MG63 (cell line): Measurements from ENCODE around the gene JPH3. TPM values are rescaled to one million over a fixed set of nuclear protein-coding genes. Genes with fewer than 3 reads are reported as not detected.
"Not testable (repeated sequence)": the region's sequence is repeated elsewhere in the genome, so short reads cannot be mapped to it uniquely, and the experiment has no call there.

Experiments
- DNase-seq: peaks from one replicate; pipeline ENCODE4 v3.0.0-alpha.2; 2020
- H3K27me3 ChIP-seq: fragments of 250-450 bp; sonication (Bioruptor Pico); 2 replicates; pipeline ENCODE4 v1.5.1; 2020; ENCODE audit warnings: mild to moderate bottlenecking, moderate library complexity
- H3K36me3 ChIP-seq: fragments of 250-450 bp; sonication (Bioruptor Pico); 2 replicates; pipeline ENCODE4 v1.5.1; 2020; ENCODE audit warnings: mild to moderate bottlenecking, moderate library complexity
- H3K4me3 ChIP-seq: fragments of 250-450 bp; sonication (Bioruptor Pico); 2 replicates; pipeline ENCODE4 v1.5.1; 2020; ENCODE audit warnings: mild to moderate bottlenecking, moderate library complexity
- H3K9me3 ChIP-seq: fragments of 250-450 bp; sonication (Bioruptor Pico); 2 replicates; pipeline ENCODE4 v1.5.1; 2020; ENCODE audit warnings: mild to moderate bottlenecking, moderate library complexity
- total RNA-seq: library from RNA; depleted of rRNA; stranded (reverse); fragments of >200 nt; shearing (Covaris generic); gene quantifications from 2 replicates; pipeline ENCODE4 v1.2.3, GENCODE V29; 2014; ENCODE audit warnings: low replicate concordance

The JPH3 gene
- total RNA-seq, 1 experiment from 2014 or later = 1.7 TPM

DNA sequence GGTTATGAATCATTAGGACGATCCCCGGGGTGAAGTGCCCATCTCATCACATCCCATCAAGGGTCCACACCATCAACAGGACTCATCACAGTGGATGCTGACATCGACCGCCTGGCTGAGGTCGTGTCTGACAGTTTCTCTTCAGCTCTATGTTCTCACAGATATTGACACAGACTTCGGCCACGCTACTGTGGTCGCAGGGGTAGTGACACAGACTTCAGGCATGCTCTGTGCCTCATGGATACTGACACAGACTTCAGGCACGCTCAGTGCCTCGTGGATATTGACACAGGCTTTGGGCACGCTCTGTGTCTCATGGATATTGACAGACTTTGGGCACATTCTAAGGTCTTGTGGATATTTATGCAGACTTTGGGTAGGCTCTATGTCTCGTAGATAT is 113.3 kb downstream of the JPH3 start:
- Histone ChIP-seq H3K4me3 (no peak overlapping the region), H3K9me3 (no peaks in the 10 kb centered on the region), H3K36me3 (no peaks in the 10 kb centered on the region; the same call in 1 of the 2 replicates), H3K27me3 (no peaks in the 10 kb centered on the region)
- DNase-seq = no peak

DNA sequence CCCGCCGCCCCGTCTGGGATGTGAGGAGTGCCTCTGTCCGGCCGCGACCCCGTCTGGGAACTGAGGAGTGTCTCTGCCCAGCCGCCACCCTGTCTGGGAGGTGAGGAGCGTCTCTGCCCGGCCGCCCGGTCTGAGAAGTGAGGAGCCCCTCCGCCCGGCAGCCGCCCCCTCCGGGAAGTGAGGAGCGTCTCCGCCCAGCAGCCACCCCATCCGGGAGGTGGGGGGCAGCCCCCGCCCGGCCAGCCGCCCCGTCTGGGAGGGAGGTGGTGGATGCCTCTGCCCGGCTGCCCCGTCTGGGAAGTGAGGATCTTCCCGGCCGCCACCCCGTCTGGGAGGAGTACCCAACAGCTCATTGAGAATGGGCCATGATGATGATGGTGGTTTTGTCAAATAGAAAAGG is 116.5 kb downstream of the JPH3 start:
- not testable (repeated sequence) for H3K4me3 ChIP-seq, H3K9me3 ChIP-seq, DNase-seq, H3K27me3 ChIP-seq, H3K36me3 ChIP-seq

DNA sequence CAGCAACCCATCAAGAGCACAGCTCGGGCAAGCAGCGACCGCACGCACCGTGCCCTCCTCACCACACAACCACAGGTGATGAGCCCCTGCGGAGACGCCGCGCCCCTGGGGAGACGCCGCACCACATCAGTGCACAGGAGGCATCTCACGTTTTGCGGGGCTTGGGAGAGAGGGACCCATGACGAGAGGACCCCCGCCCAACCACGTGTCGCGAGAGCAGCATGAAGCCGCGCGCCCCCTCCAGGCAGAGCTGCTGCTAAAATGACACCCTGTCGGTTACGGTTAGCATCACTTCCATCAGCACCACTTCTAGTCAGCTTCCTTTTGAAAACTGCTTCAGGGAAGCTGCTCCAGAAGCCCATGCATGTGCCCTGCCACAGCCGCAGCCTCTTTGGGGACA is 118.1 kb downstream of the JPH3 start:
- Histone ChIP-seq H3K9me3 (no peaks in the 10 kb centered on the region), H3K4me3 (no peak overlapping the region), H3K36me3 (no peaks in the 10 kb centered on the region; the same call in none of the 2 replicates), H3K27me3 (no peaks in the 10 kb centered on the region)
- no peak for DNase-seq

DNA sequence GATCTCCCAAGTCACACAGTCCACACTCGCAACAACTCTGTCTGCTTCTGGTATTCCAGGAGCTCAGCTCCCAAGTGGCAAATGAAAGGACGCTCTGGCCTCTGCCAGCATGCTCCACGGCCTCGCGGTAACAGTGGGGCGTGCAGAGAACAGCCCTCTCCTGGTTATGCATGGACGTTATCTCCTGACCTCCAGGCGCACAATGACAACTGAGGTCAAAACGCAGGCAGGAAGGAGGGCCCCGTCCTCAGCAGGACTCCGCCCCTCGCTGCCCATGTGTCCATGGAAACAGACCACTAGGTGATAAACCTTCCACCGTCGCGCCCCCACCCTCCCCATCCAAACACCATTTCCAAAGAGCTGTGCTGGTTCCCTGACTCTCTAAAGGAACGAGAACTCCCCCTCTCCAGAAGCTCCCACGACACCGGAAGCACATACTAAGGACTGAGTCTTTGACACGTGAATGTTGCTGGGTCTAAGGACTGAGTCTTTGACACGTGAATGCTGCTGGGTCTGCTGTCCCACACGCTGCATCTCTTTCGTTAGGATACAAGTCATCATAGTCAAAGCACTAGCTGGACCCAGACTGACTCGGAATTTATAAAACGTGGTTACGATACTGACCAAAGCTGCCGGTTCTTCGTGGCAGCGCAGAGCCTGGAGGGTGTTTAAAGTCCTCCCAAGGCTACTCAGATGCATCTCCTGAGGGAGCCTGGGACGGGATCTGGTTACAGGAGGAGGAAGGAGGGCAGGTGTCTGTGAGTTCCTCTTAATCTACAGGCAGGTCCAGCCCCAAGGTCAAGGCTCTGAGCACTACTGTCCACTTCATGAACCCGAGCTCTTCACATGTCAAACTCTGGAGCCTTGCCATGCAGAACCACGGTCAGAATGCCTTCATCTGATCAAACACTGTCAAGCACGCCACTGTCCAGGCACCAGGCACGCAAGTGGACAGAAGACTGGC is 119.6 kb downstream of the JPH3 start:
- no peaks in the 10 kb centered on the region for H3K9me3 ChIP-seq
- no peak for DNase-seq
- H3K36me3 ChIP-seq = no peaks in the 10 kb centered on the region; the same call in none of the 2 replicates
- H3K4me3 ChIP-seq = no peak overlapping the region
- no peaks in the 10 kb centered on the region for H3K27me3 ChIP-seq

DNA sequence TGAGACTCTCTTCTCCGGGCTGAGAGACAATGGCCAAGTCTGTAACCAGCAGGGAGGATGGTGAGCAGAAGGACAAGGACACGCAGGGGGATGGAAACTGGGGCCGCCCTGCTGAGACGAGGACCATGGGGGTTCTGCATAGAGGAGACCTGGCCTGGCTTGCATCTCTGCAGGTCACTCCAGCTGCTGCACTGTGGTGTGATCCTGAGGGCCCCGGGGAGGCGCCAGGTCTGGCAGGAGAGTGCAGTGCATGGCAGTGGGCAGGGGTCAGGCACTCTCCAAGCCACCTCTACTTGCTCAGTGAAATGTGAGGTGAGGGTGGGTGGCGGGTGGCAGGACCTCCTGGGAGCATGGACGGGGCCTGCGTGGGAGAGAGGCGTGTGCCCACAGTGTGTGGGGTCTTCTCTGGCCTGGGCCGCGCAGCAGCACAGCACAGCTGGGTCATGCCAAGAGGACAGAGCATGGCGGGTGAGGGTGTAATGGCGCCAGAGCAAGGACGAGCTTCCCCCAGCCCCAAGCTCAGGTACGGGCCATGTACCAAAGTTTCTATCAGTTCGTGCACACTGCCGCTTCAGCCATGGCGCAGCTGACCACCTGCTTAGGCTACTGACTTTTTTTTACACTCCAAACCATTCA is 120.4 kb downstream of the JPH3 start:
- Histone ChIP-seq H3K27me3 (no peaks in the 10 kb centered on the region), H3K36me3 (no peaks in the 10 kb centered on the region; the same call in none of the 2 replicates), H3K4me3 (no peak overlapping the region), H3K9me3 (no peaks in the 10 kb centered on the region)
- DNase-seq = no peak

DNA sequence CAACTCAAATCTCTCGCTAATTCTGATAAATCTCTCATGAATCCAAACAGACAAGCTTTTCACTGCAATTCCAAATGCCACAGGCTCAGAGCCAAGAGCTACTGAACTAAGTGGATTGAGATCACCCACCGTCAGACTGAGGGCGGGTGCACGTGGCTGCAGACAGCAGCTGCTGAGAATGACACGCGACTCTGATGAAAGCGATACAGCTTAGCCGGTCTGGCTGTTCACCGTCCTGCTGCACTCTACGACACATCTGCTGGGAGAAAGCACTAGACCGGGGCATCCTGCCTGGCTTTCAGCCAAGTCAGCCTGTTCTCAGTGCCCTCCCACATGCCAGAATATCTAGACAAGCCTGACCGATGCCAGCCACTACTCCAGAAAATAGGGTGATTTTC is 120.9 kb downstream of the JPH3 start:
- peak; percentile 70 for DNase-seq
- Histone ChIP-seq H3K4me3 (no peak overlapping the region), H3K9me3 (no peaks in the 10 kb centered on the region), H3K36me3 (no peaks in the 10 kb centered on the region; the same call in none of the 2 replicates), H3K27me3 (no peaks in the 10 kb centered on the region)

DNA sequence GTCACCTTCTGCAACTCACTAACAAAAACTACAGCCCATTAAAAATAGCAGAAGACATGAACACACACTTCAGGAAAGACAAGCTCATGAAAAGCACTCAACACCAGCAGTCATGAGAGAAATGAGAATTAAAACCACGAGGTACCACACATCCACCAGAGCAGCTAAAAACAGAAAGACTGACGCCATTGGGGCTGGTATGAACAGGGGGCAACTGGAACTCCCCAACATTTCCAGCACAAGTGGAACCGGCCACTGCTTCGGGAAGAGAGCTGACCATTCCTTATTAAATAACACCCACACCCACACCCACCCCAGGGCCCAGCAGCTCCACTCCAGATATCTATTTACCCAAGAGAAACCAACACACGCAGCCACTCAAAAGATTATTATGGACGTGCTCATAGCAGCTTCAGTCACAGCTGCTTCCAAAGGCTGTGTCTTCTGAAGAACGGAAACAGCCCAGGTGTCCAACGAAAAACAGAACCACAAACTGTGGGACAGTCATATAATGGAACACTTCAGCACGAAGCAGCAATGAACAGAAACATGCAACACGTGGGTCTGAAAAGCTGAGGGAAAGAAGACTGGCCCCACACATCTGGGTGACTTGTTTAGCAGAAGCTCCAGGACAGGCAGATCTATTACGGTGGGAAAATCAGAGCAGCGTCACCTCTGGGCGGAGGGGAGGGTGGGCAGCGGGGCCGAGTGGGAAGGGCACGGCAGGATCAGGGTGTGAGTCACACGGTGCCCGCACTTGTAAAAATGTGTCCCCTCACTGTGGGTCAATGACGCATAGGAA is 122.4 kb downstream of the JPH3 start:
- Histone ChIP-seq H3K36me3 (no peaks in the 10 kb centered on the region; the same call in none of the 2 replicates), H3K9me3 (no peaks in the 10 kb centered on the region), H3K27me3 (no peaks in the 10 kb centered on the region), H3K4me3 (no peak overlapping the region)
- DNase-seq = no peak

DNA sequence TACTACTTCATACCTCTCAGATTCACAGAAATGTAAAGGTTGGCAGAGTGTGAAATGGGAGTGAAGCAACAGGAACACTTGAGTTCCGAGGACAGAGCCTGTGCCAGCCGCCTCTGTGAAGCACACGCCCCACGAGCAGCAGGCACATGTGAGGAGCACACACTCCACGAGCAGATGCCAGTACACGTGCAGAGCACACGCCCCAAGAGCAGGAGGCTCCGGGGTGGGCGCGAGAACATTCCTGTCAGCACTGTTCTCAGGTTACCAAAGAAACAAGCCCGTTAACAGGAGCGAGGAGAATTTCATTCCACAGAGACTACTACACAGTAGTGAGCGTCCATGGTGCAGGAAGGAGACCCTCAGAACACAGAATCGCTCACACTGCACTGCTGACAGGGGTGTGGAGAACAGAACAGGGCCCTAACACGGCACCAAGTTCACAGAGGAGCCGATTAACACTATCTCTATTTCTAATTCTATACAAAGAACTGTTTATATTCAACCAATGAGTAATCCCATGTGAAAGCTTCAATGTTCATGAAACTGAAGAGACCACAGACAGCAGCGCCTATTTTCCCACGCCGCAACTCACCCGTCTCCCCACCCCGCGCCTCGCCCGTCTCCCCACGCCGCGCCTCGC is 123.4 kb downstream of the JPH3 start:
- no peaks in the 10 kb centered on the region for H3K27me3 ChIP-seq
- no peaks in the 10 kb centered on the region; the same call in 1 of the 2 replicates for H3K36me3 ChIP-seq
- no peak overlapping the region for H3K4me3 ChIP-seq
- no peak for DNase-seq
- H3K9me3 ChIP-seq = no peaks in the 10 kb centered on the region

DNA sequence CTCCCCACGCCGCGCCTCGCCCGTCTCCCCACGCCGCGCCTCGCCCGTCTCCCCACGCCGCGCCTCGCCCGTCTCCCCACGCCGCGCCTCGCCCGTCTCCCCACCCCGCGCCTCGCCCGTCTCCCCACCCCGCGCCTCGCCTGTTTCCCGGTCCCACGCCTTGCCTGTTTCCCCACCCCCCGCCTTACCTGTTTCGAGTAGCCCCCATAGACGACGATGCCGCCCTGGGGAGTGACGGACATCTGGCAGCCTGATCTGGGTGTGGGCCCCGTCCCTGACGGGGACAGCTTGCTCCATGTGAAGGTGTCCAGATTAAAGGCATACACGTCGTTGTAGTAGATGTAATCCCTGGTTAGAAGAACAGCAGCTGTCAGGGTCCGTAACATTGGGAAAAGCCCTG is 124.3 kb downstream of the JPH3 start:
- not testable (repeated sequence) for DNase-seq, H3K4me3 ChIP-seq, H3K36me3 ChIP-seq

DNA sequence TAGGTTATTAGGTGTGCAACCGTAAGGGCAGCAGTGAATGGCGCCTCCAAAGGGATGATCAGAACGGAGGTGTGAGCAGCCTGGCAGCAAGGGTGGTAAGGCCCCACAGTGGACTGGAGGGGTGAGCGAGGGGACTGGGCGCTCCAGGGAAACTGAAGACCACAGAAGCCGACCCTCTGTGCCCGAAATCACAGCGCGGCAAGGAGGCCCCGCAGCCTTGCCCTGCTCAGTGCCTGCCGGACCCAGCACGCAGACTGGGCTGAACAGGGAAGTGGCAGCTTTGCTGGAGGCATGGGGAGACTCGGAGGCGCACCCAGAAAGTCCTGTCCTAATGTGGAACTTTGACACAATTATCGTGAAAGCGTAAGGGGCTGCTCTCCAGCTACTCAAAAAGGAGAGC is 125.0 kb downstream of the JPH3 start:
- no peak for DNase-seq
- Histone ChIP-seq H3K36me3 (no peaks in the 10 kb centered on the region; the same call in 1 of the 2 replicates), H3K27me3 (no peaks in the 10 kb centered on the region), H3K4me3 (no peak overlapping the region), H3K9me3 (no peaks in the 10 kb centered on the region)

More for the DNA sequence above, 124.3 kb downstream of the JPH3 start:
- not testable (repeated sequence) for H3K9me3 ChIP-seq, H3K27me3 ChIP-seq

DNA sequence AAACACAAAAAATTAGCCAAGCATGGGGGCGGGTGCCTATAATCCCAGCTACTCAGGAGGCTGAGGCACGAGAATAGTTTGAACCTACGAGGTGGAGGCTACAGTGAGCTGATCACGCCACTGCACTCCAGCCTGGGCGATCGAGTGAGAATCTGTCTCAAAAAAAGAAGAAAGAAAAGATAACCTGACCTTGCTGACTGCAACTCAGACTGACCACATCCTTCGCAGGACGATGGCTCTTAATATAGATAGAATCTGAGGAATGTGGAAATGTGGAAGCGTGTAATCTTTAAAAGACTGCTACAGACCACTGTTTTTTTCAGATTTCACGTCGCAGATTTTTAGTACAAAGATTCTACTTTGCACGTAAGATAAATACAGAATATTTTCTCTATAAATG is 125.7 kb downstream of the JPH3 start:
- H3K4me3 ChIP-seq = no peak overlapping the region
- H3K36me3 ChIP-seq = no peaks in the 10 kb centered on the region; the same call in 1 of the 2 replicates
- no peaks in the 10 kb centered on the region for H3K9me3 ChIP-seq
- no peaks in the 10 kb centered on the region for H3K27me3 ChIP-seq
- DNase-seq = no peak

DNA sequence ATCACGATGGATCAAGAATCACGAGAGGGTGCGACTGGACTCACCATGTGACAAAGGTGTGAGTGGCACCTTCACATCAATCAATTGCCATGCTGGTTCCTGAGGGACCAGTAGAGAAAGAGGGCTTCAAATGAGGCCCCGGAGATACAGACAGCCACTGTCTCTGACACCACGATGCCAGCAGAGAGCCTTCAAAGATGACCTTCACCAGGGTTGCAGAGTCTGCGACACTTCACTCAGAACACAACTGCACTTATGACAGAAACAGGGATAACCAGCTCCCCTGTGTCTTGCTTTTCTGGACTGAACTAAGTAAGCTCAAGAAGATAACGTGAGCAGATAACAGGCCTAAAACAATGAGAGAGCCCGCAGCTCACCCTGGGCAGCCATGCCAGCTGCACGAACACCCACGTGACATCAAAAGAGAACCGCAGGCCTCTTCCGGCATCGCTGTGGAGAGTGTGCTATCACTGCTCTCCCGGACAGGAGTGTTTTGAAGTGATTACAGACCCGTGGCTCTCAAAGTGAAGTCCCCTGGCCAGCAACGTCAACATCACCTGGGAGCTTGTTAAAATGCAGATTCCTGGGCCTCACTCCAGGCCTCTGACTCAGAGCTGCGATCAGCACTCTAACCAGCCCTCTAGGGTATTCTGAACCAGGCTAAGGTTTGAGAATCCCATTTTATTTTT is 127.1 kb downstream of the JPH3 start:
- H3K4me3 ChIP-seq = no peak overlapping the region
- no peaks in the 10 kb centered on the region for H3K36me3 ChIP-seq
- no peaks in the 10 kb centered on the region for H3K27me3 ChIP-seq
- no peak for DNase-seq
- H3K9me3 ChIP-seq = no peaks in the 10 kb centered on the region

DNA sequence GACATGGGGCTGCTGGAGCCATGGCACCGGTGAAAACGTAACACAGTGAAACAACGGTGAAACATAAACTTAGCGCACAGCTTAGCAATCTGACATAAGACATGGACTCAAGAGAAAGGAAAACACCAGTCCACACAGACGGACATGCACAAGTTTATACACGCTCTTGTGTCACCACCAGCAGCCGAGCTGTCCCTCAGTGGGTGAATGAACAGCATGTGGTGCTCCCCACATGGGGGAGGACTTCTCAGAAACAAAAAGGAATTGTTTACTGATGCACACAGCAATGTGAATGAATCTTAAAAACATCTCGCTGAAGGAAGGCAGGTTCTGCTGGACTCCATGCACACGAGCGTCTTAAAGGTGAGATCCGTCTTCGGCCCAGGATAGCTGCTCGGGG is 129.3 kb downstream of the JPH3 start:
- H3K36me3 ChIP-seq = no peaks in the 10 kb centered on the region
- no peaks in the 10 kb centered on the region for H3K27me3 ChIP-seq
- H3K4me3 ChIP-seq = no peak overlapping the region
- no peaks in the 10 kb centered on the region for H3K9me3 ChIP-seq
- DNase-seq = no peak

DNA sequence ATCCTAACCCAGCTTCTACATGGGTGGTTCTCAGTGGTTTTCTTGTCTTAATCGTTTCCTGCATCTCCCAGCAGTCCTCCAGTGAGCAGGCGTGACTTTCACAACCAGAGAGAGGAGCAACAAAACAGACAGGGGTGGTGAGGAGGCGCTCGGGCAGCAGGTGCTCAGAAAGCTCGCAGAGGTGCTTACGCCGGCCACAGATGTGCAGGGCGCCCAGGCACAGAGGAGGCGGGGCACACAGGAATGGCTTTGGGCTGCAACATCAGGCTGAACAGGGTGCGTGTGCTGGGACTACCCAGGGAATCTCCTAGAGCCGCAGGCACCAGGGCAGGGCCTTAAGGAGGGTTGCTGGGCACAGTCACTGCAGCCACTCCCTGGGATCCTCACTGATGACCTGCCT is 130.9 kb downstream of the JPH3 start:
- no peaks in the 10 kb centered on the region for H3K27me3 ChIP-seq
- H3K4me3 ChIP-seq = no peak overlapping the region
- no peaks in the 10 kb centered on the region for H3K9me3 ChIP-seq
- no peaks in the 10 kb centered on the region for H3K36me3 ChIP-seq
- no peak for DNase-seq

DNA sequence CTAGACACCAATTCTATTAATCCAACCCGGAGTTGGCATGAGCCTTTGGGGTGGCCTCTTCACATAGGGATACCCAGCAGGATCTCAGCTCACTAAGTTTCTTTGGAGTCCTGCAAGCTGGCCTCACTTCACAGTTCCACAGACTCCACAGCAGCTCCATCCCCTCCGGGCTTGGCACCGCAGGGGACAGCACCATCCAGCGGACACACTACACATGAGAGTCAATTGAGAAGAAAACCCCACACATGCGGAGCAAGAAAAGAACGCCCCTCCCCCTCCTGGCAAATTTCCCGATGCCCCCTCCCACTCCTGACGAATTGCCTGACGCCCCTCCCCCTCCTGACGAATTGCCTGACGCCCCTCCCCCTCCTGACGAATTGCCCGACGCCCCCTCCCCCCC is 132.3 kb downstream of the JPH3 start:
- no peaks in the 10 kb centered on the region for H3K27me3 ChIP-seq
- H3K36me3 ChIP-seq = no peaks in the 10 kb centered on the region
- DNase-seq = no peak
- no peaks in the 10 kb centered on the region for H3K9me3 ChIP-seq
- H3K4me3 ChIP-seq = no peak overlapping the region
